Kidney epithelial cell (primary cell): ENCODE measurements around the gene ST3GAL3. TPM values are rescaled to one million over a fixed set of nuclear protein-coding genes. Genes with fewer than 3 reads are reported as not detected.

Experiments used
- DNase-seq: peaks from one replicate; pipeline ENCODE4 v3.0.0-alpha.2; 2010; ENCODE audit warnings: low read depth
- H3K27me3 ChIP-seq: 2 replicates; pipeline ENCODE4 v1.6.0; 2011; ENCODE audit warnings: low read length; ENCODE audit not compliant: control insufficient read depth, insufficient read depth
- H3K36me3 ChIP-seq: 2 replicates; pipeline ENCODE4 v1.5.1; 2011; ENCODE audit warnings: low read length; ENCODE audit not compliant: control insufficient read depth, insufficient read depth
- H3K4me3 ChIP-seq: 2 replicates; pipeline ENCODE4 v1.5.1; 2011; ENCODE audit warnings: low read depth, mild to moderate bottlenecking, control low read depth, low read length
- CTCF ChIP-seq: IDR thresholded peaks from 2 replicates; pipeline ENCODE4 v1.5.1; 2011; ENCODE audit warnings: mild to moderate bottlenecking, moderate library complexity, low read length, control low read depth, inconsistent platforms; ENCODE audit not compliant: insufficient read depth, poor library complexity, severe bottlenecking
- total RNA-seq: library from RNA; depleted of rRNA; stranded (reverse); fragments of >200 nt; gene quantifications from 2 replicates; pipeline ENCODE4 v1.2.3, GENCODE V29; 2015

The ST3GAL3 gene
- total RNA-seq: 13.8 and 15.0 TPM in 2 replicates

GRCh38 chr1:43707190-43708001, at the start of gene ST3GAL3:
TSS of gene ST3GAL3 (plus strand) at chr1:43707536. CDS start at chr1:43736263, 28,727 bp downstream.
- TF ChIP-seq CTCF: no peak
- peak; percentile 73 for DNase-seq
- no peaks in the 10 kb centered on the region for H3K36me3 ChIP-seq
- H3K4me3 ChIP-seq: peak within 1 kb of the TSS; percentile 61
- no peaks in the 10 kb centered on the region for H3K27me3 ChIP-seq

- DNase-seq: no peak
- Histone ChIP-seq H3K4me3 (no peak overlapping the region), H3K36me3 (peaks cover 5% of the 10 kb centered on the region), H3K27me3 (no peaks in the 10 kb centered on the region)
- no peak for TF ChIP-seq CTCF
Observed at GRCh38 chr1:43659212-43660166, 47.8 kb upstream of the ST3GAL3 start.

GRCh38 chr1:43660355-43660754, 47.0 kb upstream of the ST3GAL3 start:
- Histone ChIP-seq H3K36me3 (peaks cover 5% of the 10 kb centered on the region), H3K4me3 (no peak overlapping the region), H3K27me3 (no peaks in the 10 kb centered on the region)
- TF ChIP-seq CTCF: no peak
- DNase-seq: no peak

- peaks cover 2% of the 10 kb centered on the region for H3K36me3 ChIP-seq
- H3K27me3 ChIP-seq: no peaks in the 10 kb centered on the region
- H3K4me3 ChIP-seq: no peak overlapping the region
- TF ChIP-seq CTCF: no peak
- DNase-seq: no peak
Observed at GRCh38 chr1:43664369-43664768, 43.0 kb upstream of the ST3GAL3 start.

GRCh38 chr1:43666608-43667007, 40.7 kb upstream of the ST3GAL3 start:
- no peaks in the 10 kb centered on the region for H3K27me3 ChIP-seq
- no peak for TF ChIP-seq CTCF
- H3K4me3 ChIP-seq: no peak overlapping the region
- peaks cover 3% of the 10 kb centered on the region for H3K36me3 ChIP-seq
- DNase-seq: no peak
